Renal cortex interstitium (tissue), 11 donors: ENCODE measurements around the gene ZNF652. TPM values are rescaled to one million over a fixed set of nuclear protein-coding genes. Genes with fewer than 3 reads are reported as not detected.
A peak's percentile ranks its signal among the peaks of the same experiment; 100 is the strongest.
"Not testable (repeated sequence)": the region's sequence is repeated elsewhere in the genome, so short reads cannot be mapped to it uniquely, and the experiment has no call there.

Source experiments
- DNase-seq, 11 donors: peaks; one replicate each; pipeline ENCODE4 v3.0.0-alpha.2; 2013; ENCODE audit warnings: low read depth in 9 of 11, low spot score in 4 of 11; ENCODE audit errors: extremely low read depth in 1 of 11
- polyA plus RNA-seq, 3 donors: library from polyadenylated mRNA; unstranded; fragments of 120-200 nt; gene quantifications; one replicate each; pipeline ENCODE4 v1.2.1, GENCODE V29; 2013; ENCODE audit not compliant: insufficient read length in 3 of 3

The ZNF652 gene
- polyA plus RNA-seq, 3 donors, result 26.2 to 30.4 (median 29.3) TPM

GRCh38 chr17:49365126-49365525, 3.1 kb upstream of the ZNF652 start:
- not testable (repeated sequence) for DNase-seq

- DNase-seq, result no peak
Measured at GRCh38 chr17:49364119-49364518, 2.1 kb upstream of the ZNF652 start.

- DNase-seq, result no peak
Measured at GRCh38 chr17:49363251-49363650, 1.2 kb upstream of the ZNF652 start.

- no peak for DNase-seq
Measured at GRCh38 chr17:49362723-49363117, 670 bp upstream of the ZNF652 start.

GRCh38 chr17:49361129-49361901, 735 bp downstream of the ZNF652 start:
- DNase-seq, result peak in 1 of 11 donors; percentile 33

- DNase-seq, result no peak
Measured at GRCh38 chr17:49360796-49361128, 1.3 kb downstream of the ZNF652 start.

- no peak for DNase-seq
Measured at GRCh38 chr17:49359990-49360795, 1.9 kb downstream of the ZNF652 start.

GRCh38 chr17:49358641-49359247, 3.3 kb downstream of the ZNF652 start:
- no peak for DNase-seq

GRCh38 chr17:49357516-49357915, 4.5 kb downstream of the ZNF652 start:
- DNase-seq, result no peak

GRCh38 chr17:49356320-49356719, 5.7 kb downstream of the ZNF652 start:
- no peak for DNase-seq

- DNase-seq, result no peak
Measured at GRCh38 chr17:49353607-49354006, 8.4 kb downstream of the ZNF652 start.

- no peak for DNase-seq
Measured at GRCh38 chr17:49352587-49353154, 9.4 kb downstream of the ZNF652 start.

- no peak for DNase-seq
Measured at GRCh38 chr17:49351572-49352140, 10.4 kb downstream of the ZNF652 start.

- no peak for DNase-seq
Measured at GRCh38 chr17:49349541-49349940, 12.5 kb downstream of the ZNF652 start.

- no peak for DNase-seq
Measured at GRCh38 chr17:49344914-49345313, 17.1 kb downstream of the ZNF652 start.

GRCh38 chr17:49343273-49343672, 18.8 kb downstream of the ZNF652 start:
- no peak for DNase-seq

- no peak for DNase-seq
Measured at GRCh38 chr17:49342575-49342936, 19.5 kb downstream of the ZNF652 start.

GRCh38 chr17:49341356-49341755, 20.7 kb downstream of the ZNF652 start:
- no peak for DNase-seq

- DNase-seq, result no peak
Measured at GRCh38 chr17:49339354-49339753, 22.7 kb downstream of the ZNF652 start.

GRCh38 chr17:49338883-49339282, 23.2 kb downstream of the ZNF652 start:
- DNase-seq, result no peak
